Loucy (cell line): ENCODE data around the gene CACNA2D1.

Source experiments
- EZH2phosphoT487 ChIP-seq: fragments of 200-600 bp; IDR thresholded peaks from 2 replicates; pipeline ENCODE4 v1.6.1; 2018; ENCODE audit warnings: antibody characterized with exemption, mild to moderate bottlenecking, moderate library complexity, borderline replicate concordance
- TF ChIP-seq, protein P1 (sequence below): fragments of 200-600 bp; sonication (generic); conservative IDR thresholded peaks from 2 replicates; pipeline ENCODE4 v1.5.1; 2014; ENCODE audit warnings: mild to moderate bottlenecking, antibody characterized with exemption, low read length

GRCh38 chr7:82446897-82447296, 3.3 kb upstream of the CACNA2D1 start:
- TF ChIP-seq, protein P1, sequence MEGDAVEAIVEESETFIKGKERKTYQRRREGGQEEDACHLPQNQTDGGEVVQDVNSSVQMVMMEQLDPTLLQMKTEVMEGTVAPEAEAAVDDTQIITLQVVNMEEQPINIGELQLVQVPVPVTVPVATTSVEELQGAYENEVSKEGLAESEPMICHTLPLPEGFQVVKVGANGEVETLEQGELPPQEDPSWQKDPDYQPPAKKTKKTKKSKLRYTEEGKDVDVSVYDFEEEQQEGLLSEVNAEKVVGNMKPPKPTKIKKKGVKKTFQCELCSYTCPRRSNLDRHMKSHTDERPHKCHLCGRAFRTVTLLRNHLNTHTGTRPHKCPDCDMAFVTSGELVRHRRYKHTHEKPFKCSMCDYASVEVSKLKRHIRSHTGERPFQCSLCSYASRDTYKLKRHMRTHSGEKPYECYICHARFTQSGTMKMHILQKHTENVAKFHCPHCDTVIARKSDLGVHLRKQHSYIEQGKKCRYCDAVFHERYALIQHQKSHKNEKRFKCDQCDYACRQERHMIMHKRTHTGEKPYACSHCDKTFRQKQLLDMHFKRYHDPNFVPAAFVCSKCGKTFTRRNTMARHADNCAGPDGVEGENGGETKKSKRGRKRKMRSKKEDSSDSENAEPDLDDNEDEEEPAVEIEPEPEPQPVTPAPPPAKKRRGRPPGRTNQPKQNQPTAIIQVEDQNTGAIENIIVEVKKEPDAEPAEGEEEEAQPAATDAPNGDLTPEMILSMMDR: no peak
- no peak for TF ChIP-seq EZH2phosphoT487
